ENCODE data around the gene GRAMD1B.

GRAMD1B gene

GRCh38 chr11:123478352-123478987, 48.4 kb downstream of the GRAMD1B start:
- peak; percentile 48 for DNase-seq

GRCh38 chr11:123479048-123479837, 49.2 kb downstream of the GRAMD1B start:
- no peak for DNase-seq

GRCh38 chr11:123480290-123480815, 50.3 kb downstream of the GRAMD1B start:
- no peak for DNase-seq

GRCh38 chr11:123480882-123481281, 50.8 kb downstream of the GRAMD1B start:
- DNase-seq, result no peak

- DNase-seq, result no peak
These were observed 51.6 kb downstream of the GRAMD1B start for GRCh38 chr11:123481640-123482039.

- no peak for DNase-seq
These were observed 52.1 kb downstream of the GRAMD1B start for GRCh38 chr11:123482218-123482617.

GRCh38 chr11:123483058-123483457, 53.0 kb downstream of the GRAMD1B start:
- DNase-seq, result peak; percentile 40

GRCh38 chr11:123483466-123483865, 53.4 kb downstream of the GRAMD1B start:
- no peak for DNase-seq

GRCh38 chr11:123484448-123484847, 54.4 kb downstream of the GRAMD1B start:
- no peak for DNase-seq

GRCh38 chr11:123487157-123487744, 57.2 kb downstream of the GRAMD1B start:
- no peak for DNase-seq

- no peak for DNase-seq
These were observed 60.5 kb downstream of the GRAMD1B start for GRCh38 chr11:123490527-123490926.

GRCh38 chr11:123491241-123491640, 61.2 kb downstream of the GRAMD1B start:
- no peak for DNase-seq

GRCh38 chr11:123493349-123494063, 63.4 kb downstream of the GRAMD1B start:
- DNase-seq, result no peak

GRCh38 chr11:123494195-123495050, 64.4 kb downstream of the GRAMD1B start:
- no peak for DNase-seq

GRCh38 chr11:123504401-123504800, 74.3 kb downstream of the GRAMD1B start:
- no peak for DNase-seq

GRCh38 chr11:123505546-123506299, 75.7 kb downstream of the GRAMD1B start:
- DNase-seq, result no peak

- no peak for DNase-seq
These were observed 77.0 kb downstream of the GRAMD1B start for GRCh38 chr11:123507043-123507442.

GRCh38 chr11:123509737-123510578, 79.9 kb downstream of the GRAMD1B start:
- DNase-seq, result no peak

GRCh38 chr11:123510579-123510905, 80.5 kb downstream of the GRAMD1B start:
- DNase-seq, result no peak

GRCh38 chr11:123511037-123511870, 81.2 kb downstream of the GRAMD1B start:
- peak; percentile 86 for DNase-seq

Measured in stimulated activated CD8-positive, alpha-beta memory T cell treated with anti-CD3 and anti-CD28 coated beads, Interleukin-4, amount 100 ng/mL, for 48 hours (primary cell).